ENCODE data around the gene CSAD.
"Not testable (repeated sequence)": the region's sequence is repeated elsewhere in the genome, so short reads cannot be mapped to it uniquely, and the experiment has no call there.

CSAD gene

DNA sequence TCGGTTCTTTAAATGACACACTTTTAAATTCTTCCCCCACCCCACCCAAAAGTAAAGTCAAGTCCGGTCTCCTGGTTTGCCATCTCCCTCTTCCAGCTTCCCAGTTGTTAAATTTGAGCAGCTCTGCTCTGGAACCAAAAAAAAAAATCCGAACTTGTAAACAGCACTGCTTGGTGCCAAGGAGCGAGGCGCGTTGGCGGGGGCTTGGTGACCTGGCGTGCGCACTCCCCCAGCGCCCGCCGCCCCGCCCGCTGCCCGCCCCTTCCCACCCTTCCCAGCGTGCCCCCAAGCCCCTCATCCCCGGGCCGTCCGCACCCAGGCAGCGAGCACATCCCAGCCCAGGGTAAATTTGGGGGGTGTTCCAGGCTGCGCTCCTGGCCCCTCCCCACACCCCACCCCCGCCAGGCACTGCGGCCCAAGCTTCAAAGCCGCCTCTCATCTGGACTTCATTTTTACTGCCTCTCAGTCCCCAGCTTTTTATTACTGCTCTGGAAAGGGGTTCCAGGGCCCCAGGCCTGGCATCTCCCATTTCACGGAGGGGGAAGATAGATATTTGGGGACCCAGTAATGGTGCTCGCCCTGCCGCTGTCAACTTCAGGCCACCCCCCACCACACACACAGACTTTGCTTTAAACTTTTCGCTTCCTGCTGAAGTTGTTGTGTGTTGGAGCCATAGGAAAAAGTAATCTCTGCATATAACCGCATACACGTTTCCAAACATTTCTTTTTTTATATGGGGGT, 38.0 kb upstream of the CSAD start:
- DNase-seq (ENCODE audit: insufficient read length, low spot score), result no peak
- no peak for FAIRE-seq

DNA sequence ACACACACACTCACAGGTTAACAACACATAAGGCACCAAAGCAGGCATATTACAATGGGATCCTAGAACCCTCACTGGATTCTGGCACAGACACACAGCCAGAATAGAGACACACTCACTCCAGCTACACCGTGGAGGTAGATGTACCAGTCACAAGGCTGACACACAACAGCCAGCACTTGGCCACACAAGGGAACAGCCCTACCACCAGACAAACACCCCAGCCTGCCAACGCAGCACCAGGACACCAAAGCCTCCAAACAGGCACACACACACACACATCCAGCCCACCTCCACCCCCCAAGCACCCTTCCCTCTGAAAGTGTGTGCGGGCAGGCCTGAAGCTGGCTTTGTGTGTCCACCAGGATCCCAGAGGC, 37.2 kb upstream of the CSAD start:
- no peak for DNase-seq (ENCODE audit: insufficient read length, low spot score)
- FAIRE-seq, result no peak

DNA sequence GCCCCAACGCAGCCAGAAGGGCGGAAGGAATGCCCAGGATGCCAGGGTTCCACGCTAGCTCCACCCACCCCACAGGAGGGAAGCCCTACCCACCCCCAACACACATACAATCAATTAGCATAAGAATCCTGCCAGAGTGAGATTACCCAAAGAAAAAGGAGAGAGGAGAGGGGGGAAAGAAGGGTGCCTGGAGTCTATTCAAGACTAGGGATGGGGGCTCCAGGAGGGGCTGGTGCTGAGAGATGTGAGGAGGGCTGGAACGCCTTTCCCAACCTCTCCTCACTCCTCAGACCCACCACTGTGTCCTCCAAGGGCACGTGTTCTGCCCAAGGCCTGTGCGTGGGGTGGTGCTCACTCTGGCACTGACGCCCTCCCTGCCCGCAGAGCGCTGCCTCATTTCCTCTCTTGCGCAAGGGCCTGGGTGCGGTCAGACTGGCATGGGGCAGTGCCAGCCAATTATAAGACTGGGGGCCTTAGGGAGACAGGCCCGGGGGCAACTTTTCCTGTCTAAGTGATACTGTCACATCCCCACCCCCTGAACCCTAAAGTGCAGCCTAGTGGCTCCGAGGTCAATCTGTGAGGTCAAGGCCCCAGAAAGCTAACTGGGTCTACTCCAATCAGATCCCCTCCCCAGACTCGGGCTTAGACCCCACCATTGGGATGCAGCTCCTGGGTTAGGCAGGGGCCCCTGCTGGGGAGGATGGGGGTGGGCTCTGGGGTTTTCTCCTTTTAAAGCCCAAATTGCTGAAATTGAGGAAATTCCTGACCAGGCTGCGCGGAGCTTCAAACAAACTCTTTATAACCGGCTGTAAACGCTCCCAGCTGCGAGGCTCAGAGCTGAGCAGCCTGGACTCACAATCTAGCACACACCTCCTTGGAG, 36.6 kb upstream of the CSAD start:
- no peak for DNase-seq (ENCODE audit: insufficient read length, low spot score)
- no peak for FAIRE-seq

DNA sequence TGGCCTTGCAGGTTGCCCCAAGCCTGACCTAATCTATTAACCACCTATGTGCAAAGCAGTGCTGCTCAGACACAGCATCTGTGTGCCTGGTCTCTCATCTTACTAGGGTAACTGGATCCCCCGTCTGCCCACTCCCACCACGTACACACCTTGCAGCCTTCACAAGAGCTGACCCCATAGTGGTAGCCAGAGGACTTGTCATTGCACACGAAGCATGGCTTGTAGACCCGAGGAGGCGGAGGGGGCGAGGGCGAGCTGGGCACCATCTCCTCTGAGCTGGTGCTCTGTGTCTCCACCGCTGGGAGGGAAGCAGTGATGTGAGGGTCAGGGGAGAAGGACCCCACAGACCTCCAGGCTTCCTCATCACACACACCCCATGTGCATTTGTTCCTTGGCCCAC, 34.8 kb upstream of the CSAD start:
- FAIRE-seq (no peak), DNase-seq (ENCODE audit: insufficient read length, low spot score) (no peak)

DNA sequence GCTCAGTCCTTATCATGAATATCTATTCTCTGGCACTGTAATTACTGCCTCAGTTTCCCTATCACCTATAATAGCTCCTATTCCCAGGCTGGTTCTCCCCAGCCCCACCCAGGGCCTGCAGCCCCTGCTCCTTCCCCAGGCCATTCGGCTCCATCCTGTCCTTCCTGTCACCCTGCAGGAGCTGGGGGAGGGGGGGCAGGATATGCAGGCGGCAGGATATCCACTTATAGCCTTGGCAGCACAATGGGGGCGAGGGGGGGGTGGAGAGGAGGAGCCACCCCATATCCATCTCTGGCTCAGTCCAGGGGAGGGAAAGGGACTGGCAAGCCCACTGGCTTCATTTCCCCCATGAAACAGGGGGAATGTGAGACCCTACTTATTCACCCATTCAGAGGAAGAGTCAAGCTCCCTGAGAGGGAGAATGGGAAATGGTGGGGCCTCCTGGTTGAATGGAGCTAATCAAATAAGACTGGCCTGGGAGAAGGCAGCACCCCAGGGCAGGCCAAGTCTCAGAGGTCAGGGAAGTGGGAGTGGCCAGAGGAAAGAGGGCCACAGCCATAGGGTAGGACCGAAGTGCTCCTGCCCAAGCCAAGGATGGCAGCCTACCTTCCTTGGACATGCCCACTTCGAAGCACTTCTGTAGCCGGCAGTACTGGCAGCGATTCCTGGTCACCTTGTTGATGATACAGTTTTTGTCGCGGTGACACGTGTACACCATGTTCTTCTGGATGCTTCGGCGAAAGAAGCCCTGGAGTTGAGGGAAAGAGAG, 34.1 kb upstream of the CSAD start:
- DNase-seq (ENCODE audit: insufficient read length, low spot score), result no peak
- FAIRE-seq, result no peak

DNA sequence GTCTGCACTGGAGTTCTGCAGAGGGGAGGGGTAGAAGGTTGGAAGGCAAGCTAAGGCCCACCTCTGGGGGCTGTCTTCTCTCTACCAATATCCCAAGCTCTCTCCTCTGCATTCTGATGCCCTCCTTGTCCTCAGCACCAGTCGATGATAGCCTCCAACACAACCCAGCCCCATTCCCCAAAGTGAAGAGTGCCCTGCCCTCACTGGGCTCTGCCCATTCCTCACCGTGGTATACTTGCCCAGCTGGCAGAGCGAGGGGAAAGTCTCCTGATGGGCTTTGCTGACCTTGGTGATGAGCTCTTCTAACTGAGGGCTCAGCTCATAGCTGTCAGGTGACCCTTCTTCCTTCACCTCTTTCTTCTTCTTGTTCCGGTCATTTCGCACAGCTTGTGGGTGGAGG, 33.5 kb upstream of the CSAD start:
- FAIRE-seq (no peak), DNase-seq (ENCODE audit: insufficient read length, low spot score) (no peak)

DNA sequence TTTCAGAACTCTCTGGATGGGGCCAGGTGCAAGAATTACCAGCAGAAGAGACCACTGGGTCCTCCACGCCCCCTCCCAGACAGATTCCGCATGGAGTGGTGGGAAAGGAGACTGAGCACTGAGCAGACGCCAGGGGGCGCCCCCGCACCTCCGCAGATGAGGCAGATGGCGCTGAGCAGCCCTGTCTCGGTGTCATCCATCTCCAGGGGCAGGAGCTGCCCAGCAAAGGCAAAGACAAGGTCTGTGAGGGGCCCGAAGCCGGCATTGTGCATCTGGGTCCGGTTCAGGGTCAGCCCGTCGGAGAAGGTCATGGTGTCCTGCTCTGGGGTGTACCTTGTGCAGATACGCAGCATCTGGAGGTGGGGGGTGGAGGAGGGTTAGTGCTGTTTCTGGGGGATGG, 32.6 kb upstream of the CSAD start:
- DNase-seq (ENCODE audit: insufficient read length, low spot score) (peak; percentile 80), FAIRE-seq (peak; percentile 80)

DNA sequence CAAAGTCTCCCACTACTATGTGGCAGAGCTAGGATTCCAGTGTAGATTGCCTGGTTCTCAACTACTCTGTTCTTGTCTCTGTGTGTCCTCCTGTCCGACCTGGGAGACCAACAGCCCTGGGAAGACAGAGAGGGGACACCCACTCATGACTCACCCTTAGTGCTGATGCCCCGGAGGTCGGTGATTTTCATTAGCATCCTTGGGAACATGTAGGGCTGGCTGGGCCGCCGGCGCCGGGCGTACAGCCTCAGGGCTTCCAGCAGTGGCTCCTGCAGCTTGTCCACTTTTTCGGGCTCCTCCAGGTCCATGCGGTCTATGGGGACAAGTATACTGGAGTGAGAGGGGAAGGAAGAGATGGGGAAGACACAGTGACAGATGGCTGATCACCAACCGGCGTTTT, 32.2 kb upstream of the CSAD start:
- DNase-seq (ENCODE audit: insufficient read length, low spot score), result no peak
- no peak for FAIRE-seq

DNA sequence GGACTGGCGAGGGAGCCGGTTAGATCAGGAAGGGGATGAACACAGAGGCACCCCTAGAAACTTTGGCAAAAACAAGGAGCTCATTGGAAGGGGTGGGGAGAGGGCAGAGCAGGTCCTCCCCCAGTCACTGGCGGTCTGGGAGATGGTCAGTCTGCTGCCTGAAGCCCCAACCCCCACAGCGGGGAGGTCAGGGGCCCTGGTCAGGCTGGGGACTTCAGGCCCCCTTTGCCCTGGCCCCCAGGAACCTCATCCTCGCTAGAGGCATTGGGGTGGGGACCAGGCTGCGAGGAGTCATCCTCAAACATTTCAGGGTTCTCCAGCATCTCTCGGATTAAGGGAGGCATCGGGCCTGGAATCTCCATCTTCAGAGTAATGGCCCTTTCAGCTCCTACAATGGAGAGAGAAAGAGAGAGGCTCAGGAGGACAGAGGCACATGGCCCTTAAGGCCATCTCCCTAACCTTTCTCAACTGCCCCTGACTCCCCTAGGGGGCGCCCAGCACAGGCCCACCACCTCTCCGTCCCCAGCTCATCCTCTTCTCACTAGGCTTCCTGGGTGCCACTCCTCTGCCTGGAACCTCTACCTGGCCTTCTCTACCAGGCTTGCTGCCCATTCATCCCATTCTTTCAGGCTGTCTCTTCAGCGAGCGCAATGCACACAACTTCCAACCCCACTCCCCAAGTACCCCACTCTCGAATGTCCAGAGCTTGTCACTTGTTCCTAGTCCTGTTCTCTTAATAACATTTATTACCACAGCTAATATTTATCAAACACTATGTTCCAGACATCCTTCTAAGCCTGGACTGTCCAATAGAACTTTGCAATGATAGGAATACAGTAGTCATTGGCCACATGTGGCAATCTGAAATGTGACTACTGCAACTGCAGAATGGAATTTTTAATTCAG, 31.0 kb upstream of the CSAD start:
- DNase-seq (ENCODE audit: insufficient read length, low spot score), result no peak
- FAIRE-seq, result no peak

DNA sequence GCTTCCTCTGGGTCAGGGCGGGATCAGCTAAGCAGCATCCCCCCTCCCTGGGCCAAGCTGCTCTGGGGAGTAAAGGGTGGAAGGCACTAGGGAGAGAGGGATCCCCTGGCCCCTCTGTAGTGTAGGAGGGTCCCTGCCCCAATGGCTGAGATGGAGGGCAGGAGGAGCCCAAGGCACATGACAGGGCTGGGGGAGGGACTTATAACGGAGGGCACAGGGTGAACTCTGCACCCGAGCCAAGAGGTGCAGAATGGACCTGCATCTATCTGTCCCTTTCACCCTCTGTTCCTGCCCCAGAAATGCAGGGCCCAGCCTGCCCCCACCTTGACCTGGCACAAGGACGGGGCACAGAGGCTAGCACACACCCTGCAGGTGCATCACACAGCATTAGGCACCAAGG, 30.1 kb upstream of the CSAD start:
- no peak for FAIRE-seq

DNA sequence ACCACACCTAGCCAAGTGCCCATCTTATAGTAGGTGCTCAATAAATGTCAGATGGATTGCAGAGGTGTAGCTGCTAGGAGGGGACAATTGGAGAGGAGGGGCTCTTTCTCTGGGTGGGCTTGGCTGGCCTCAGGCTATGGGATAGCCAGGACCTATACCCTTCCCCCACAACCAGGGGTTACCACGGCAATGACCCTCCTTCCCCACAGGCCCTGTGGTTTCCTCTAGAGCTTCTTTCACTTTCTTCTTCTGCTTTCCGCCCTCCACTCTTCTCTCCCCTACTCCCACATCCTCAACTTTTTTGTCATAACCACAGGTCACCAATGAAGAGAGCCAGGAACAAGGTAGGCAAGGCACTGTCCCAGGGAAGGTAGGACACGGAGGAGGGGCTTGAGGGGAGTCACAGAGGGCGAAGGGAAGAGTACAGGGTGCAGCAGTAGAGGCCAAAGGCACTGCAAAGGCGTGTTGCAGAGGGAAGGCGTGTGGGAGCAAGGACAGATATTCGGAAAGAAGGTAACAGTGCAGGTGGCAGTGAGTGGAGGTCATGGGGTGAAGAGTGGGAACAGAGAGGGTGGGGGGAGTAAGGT, 28.2 kb upstream of the CSAD start:
- FAIRE-seq, result no peak
- no peak for DNase-seq (ENCODE audit: insufficient read length, low spot score)

More for the DNA sequence above, 30.1 kb upstream of the CSAD start:
- no peak for DNase-seq (ENCODE audit: insufficient read length, low spot score)

DNA sequence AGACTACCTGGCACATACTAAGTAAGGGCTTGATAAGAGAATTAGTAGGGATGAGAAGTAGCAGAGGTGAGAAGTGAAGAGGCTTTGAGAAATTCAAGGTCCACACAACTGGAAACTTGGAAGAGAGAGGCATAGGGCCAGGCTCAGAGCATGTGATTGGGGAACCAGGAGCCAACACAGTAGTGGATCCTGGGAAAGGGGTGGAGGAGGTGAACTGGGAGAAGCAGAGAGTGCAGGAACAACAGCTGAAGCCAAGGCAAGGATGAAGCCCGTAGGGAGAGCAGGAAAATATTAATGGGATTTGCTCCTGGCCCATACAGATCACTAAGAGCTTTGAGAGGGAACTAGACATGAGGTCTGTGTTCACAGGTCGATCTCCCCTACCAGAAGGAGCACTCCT, 27.7 kb upstream of the CSAD start:
- no peak for FAIRE-seq
- no peak for DNase-seq (ENCODE audit: insufficient read length, low spot score)

DNA sequence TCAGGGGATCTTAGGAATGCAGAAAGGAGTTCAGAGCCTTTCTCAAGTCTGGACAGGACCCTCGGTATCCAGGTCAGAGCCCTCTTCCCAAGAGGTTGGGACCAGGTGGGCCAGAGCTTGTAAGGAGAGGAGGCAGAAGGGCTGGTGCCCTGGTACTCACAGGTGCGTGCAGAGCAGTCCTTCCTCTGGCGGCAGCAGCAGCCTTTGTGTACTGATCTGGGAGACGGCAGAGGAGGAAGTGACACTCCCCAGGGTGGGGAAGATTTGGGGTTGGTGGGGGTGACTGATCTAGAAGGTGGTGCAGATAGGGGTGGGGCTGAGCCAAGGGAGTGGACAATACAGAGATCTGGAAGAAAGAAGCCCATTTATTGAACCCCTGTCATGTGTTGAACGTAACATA, 26.3 kb upstream of the CSAD start, which contains the start of gene ITGB7:
TSS of gene ITGB7 (minus strand) at position 210 of the 400 bp plus-strand sequence. CDS start 6,808 bp downstream, outside the sequence.
- FAIRE-seq (no peak), DNase-seq (ENCODE audit: insufficient read length, low spot score) (no peak)

DNA sequence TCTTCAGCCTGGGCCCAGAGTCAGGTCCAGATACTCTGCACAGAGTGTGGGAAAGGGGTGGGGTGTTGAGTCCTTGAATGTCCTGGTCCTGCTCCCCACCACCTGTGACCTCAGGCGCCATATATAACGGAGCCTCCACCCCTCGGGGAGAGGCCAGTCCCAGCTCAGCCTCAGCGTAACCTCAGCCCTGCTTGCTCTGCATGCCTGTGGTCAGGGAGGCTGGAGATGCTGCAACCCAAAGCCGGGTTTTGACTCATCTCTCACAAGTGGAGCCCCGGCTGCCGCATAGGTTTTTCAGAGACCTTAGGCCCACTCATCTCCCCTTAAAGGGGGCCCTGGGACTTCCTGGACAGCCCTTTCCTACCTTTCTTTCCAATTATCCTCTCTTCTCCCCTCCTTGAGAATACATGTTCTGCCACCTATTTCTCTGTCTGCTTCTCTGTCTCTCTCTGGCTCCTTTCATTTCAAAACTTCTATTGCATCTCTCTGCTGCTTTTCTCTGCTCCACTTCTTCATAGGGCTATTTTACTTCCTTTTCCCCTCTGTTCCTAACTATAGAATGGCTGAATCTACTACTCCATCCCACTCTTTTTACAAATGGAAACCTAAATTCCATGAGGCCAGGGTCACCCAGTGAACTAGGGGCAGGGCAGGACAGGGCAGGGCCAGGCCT, 25.2 kb upstream of the CSAD start:
- DNase-seq (ENCODE audit: insufficient read length, low spot score), result peak; percentile 88
- FAIRE-seq, result no peak

DNA sequence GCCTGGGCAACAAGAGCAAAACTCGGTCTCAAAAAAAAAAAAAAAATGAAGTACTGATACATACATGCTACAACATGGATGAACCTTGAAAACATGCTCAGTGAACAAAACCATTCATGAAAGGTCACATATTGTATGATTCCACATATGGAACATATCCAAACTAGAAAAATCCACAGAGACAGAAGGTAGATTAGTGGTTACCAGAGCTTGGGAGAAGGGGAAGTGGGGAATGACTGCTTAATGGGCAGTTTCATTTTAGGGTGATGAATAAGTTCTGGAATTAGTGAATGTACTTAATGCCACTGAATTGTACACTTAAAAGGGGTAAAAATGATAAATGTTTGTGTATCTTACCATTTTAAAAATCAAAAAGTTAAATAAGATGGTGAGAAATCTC, 23.6 kb upstream of the CSAD start:
- no peak for DNase-seq (ENCODE audit: insufficient read length, low spot score)
- FAIRE-seq, result no peak

DNA sequence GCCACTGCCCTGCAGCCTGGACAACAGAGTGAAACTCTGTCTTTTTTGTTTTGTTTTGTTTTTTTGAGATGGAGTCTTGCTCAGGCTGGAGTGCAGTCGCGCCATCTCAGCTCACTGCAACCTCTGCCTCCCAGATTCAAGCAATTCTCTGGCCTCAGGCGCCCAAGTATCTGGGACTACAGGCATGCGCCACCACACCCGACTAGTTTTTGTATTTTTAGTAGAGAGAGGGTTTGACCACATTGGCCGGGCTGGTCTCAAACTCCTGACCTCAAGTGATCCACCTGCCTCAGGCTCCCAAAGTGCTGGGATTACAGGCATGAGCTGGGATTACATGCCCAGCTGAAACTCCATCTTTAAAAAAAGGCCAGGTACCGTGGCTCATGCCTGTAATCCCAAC, 21.6 kb upstream of the CSAD start:
- DNase-seq (ENCODE audit: insufficient read length, low spot score); FAIRE-seq: not testable (repeated sequence)

DNA sequence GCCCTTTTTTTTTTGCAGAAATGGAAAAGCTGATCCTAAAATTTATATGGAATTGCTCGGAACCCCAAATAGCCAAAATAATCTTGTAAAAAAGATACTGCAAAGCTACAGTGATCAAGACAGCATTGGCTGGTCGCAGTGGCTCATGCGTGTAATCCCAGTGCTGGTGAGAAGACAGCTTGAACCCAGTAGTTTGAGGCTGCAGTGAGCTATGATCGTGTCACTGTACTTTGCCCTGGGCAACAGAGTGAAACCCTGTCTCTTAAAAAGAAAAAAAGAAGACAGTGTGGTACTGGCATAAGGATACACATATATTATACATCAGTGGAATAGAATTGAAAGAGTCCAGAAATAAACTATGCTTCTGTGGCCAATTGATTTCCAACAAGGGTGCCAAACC, 20.9 kb upstream of the CSAD start:
- FAIRE-seq (no peak), DNase-seq (ENCODE audit: insufficient read length, low spot score) (no peak)

DNA sequence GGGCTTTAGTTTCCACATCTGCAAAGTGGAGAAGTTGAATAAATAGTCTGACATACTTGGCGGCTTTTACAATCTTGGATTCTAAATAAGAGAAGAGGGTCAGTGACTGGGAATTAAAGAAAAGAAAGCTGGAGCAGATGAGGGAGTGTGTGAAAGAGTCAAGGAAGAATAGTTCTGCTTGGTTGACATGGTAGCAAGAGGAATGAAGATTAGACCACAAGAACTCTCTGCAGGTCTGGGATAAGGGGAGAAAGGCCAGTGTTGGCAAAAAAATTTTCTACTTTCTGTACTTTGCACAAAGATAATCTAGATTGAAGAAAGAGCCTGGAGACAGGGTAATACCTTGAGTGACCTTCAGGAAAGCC, 20.4 kb upstream of the CSAD start:
- no peak for DNase-seq (ENCODE audit: insufficient read length, low spot score)
- FAIRE-seq, result no peak

DNA sequence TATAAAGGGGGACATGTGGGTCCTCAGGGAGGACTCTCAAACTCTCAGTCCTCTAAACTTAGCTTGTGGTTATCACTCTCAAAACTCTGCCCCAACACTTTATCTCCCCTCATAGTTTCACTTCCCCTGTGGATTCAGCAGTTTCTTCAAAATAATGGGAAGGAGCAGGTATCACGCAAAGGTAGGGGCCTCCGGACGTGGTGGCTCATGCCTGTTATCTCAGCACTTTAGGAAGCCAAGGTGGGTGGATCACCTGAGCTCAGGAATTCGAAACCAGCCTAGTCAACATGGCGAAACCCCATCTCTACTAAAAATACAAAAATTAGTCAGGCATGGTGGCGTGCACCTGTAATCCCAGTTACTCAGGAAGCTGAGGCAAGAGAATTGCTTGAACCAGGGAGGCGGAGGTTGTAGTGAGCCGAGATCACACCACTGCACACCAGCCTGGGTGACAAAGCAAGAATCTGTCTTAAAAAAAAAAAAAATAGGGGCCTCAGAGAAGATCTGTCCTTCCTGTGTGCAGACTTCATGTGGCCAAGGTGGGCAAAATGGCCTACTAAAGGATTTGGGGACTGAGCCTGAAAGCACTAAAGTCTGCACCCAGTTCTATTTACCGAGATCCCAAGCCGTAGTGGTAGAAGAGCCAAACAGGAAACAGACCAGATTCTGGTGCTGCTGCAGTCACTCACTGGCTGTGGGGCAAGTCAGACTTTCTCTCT, 19.9 kb upstream of the CSAD start:
- DNase-seq (ENCODE audit: insufficient read length, low spot score) (no peak), FAIRE-seq (no peak)

All from HTR-8/SVneo (cell line).